Astrocyte (in vitro differentiated cells and primary cell): ENCODE results near the gene OSBPL3. TPM values are rescaled to one million over a fixed set of nuclear protein-coding genes. Genes with fewer than 3 reads are reported as not detected.
A peak's percentile ranks its signal among the peaks of the same experiment; 100 is the strongest.

Experiments
- DNase-seq: peaks from one replicate; pipeline ENCODE4 v3.0.0-alpha.2; 2010; ENCODE audit warnings: low read depth
- FAIRE-seq: peaks from 2 replicates; lab custom pipeline; 2011; peaks lifted over from hg19 to GRCh38; lab: Jason Lieb, UNC
- H2AFZ ChIP-seq: 2 replicates; pipeline ENCODE4 v1.6.0; 2012; ENCODE audit warnings: low read depth, low read length, inconsistent platforms
- H3K27ac ChIP-seq: 2 replicates; pipeline ENCODE4 v1.5.1; 2011; ENCODE audit warnings: low read depth, low read length, inconsistent platforms
- H3K27me3 ChIP-seq: 2 replicates; pipeline ENCODE4 v1.6.0; 2011; ENCODE audit warnings: low read length, inconsistent platforms; ENCODE audit not compliant: insufficient read depth
- H3K36me3 ChIP-seq: 2 replicates; pipeline ENCODE4 v1.5.1; 2011; ENCODE audit warnings: low read length, inconsistent platforms; ENCODE audit not compliant: insufficient read depth
- H3K4me1 ChIP-seq: 2 replicates; pipeline ENCODE4 v1.5.1; 2011; ENCODE audit warnings: low read length, inconsistent platforms; ENCODE audit not compliant: insufficient read depth
- H3K4me2 ChIP-seq: 2 replicates; pipeline ENCODE4 v1.6.0; 2012; ENCODE audit warnings: low read length, inconsistent platforms
- H3K4me3 ChIP-seq: 2 replicates; pipeline ENCODE4 v1.5.1; 2011; ENCODE audit warnings: low read depth, mild to moderate bottlenecking, low read length, inconsistent platforms; ENCODE audit not compliant: insufficient read depth
- H3K79me2 ChIP-seq: 2 replicates; pipeline ENCODE4 v1.6.0; 2012; ENCODE audit warnings: mild to moderate bottlenecking, low read length, inconsistent platforms; ENCODE audit not compliant: insufficient read depth
- H3K9ac ChIP-seq: 2 replicates; pipeline ENCODE4 v1.6.0; 2012; ENCODE audit warnings: mild to moderate bottlenecking, low read length, inconsistent platforms
- H3K9me3 ChIP-seq: 2 replicates; pipeline ENCODE4 v1.5.1; 2012; ENCODE audit warnings: low read depth, mild to moderate bottlenecking, low read length, inconsistent platforms; ENCODE audit not compliant: insufficient read depth
- H4K20me1 ChIP-seq: 2 replicates; pipeline ENCODE4 v1.6.0; 2012; ENCODE audit warnings: low read length, inconsistent platforms; ENCODE audit not compliant: insufficient read depth
- H3K27ac Mint-ChIP-seq: one replicate; pipeline ENCODE4 v1.8.0; 2021; ENCODE audit warnings: mild to moderate bottlenecking, mixed read lengths; ENCODE audit not compliant: unreplicated experiment
- H3K27me3 Mint-ChIP-seq: one replicate; pipeline ENCODE4 v1.8.0; 2021; ENCODE audit warnings: low read depth, mixed read lengths; ENCODE audit not compliant: unreplicated experiment
- H3K36me3 Mint-ChIP-seq: one replicate; pipeline ENCODE4 v1.8.0; 2021; ENCODE audit warnings: low read depth, mixed read lengths; ENCODE audit not compliant: unreplicated experiment
- H3K4me1 Mint-ChIP-seq: one replicate; pipeline ENCODE4 v1.8.0; 2021; ENCODE audit warnings: low read depth, mixed read lengths; ENCODE audit not compliant: unreplicated experiment
- H3K4me3 Mint-ChIP-seq: one replicate; pipeline ENCODE4 v1.8.0; 2021; ENCODE audit warnings: mild to moderate bottlenecking, moderate library complexity, mixed read lengths; ENCODE audit not compliant: unreplicated experiment
- H3K9me3 Mint-ChIP-seq: one replicate; pipeline ENCODE4 v1.8.0; 2021; ENCODE audit warnings: mild to moderate bottlenecking, mixed read lengths; ENCODE audit not compliant: unreplicated experiment
- CTCF ChIP-seq: IDR thresholded peaks from 2 replicates; pipeline ENCODE4 v1.5.1; 2011; ENCODE audit warnings: low read depth, mild to moderate bottlenecking, inconsistent platforms, low read length, moderate library complexity; ENCODE audit not compliant: insufficient read depth
- EZH2 ChIP-seq: IDR thresholded peaks from 2 replicates; pipeline ENCODE4 v1.6.1; 2012; ENCODE audit warnings: mild to moderate bottlenecking, low read length, inconsistent platforms; ENCODE audit not compliant: insufficient read depth
- total RNA-seq: library from RNA; stranded (reverse); gene quantifications from 2 replicates; pipeline ENCODE4 v1.2.1, GENCODE V29; 2021

OSBPL3 gene
- total RNA-seq, 1 donor from 2014 or later = 62.9 TPM

DNA sequence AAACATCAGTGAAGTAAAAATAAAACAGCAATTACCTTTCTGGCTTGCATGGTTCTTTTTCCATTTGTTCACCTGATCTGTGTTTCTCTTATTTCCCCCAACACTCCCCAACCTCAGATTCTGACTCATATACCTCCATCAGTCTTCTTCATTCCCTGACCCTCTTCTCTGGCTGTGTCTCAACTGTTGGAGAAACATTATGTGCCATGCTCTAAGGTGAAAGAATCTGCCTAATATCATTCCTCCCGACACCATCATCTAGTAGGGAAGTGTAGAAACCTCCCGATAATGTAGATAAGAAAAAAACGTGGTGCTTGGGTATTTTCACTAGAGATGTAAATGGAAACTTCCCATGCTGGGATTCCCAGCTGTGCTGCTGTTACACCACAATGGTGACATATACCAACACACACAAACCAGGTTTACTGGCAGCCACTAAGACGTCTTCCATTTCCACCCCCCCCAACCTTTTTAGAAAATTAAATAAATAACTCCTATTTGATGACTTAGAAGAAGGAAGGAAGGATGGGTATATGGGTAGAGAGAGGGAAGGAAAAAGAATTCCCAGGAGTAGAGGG lies 63.4 kb downstream of the OSBPL3 start:
- Mint-ChIP-seq H3K27me3 (no peaks in the 10 kb centered on the region), H3K36me3 (peaks cover 2% of the 10 kb centered on the region), H3K4me1 (peaks cover 33% of the 10 kb centered on the region), H3K27ac (peak overlapping the region; percentile 79), H3K4me3 (no peak overlapping the region), H3K9me3 (no peaks in the 10 kb centered on the region)
- Histone ChIP-seq H3K4me2 (peak overlapping the region; percentile 6), H2AFZ (no peak overlapping the region), H4K20me1 (peaks cover 8% of the 10 kb centered on the region), H3K27ac (no peak overlapping the region), H3K4me3 (no peak overlapping the region), H3K27me3 (no peaks in the 10 kb centered on the region), H3K4me1 (peaks cover 21% of the 10 kb centered on the region), H3K36me3 (no peaks in the 10 kb centered on the region), H3K79me2 (peaks cover 96% of the 10 kb centered on the region), H3K9me3 (no peaks in the 10 kb centered on the region), H3K9ac (no peak overlapping the region)
- FAIRE-seq = no peak
- TF ChIP-seq CTCF (no peak), EZH2 (no peak)
- DNase-seq = peak; percentile 47

DNA sequence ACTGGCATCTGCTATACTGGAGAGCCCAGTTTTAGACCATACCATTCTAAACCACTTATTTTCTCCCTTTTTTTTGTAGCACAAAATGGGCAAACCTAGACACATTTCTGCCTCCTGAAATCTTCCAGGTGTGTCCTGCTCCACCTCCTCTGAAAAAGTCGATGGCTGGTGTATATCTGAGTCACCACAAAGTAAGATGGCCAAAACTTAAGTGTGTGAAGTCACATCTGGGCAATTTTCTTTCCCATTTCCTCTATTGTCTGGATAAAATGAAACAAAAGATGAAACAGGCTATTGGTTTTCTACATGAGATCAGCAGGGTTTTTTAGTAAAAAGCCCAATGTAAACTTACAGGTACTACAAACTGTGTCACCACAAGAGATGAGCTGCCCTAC lies 65.5 kb downstream of the OSBPL3 start:
- no peaks in the 10 kb centered on the region for H3K9me3 ChIP-seq
- Mint-ChIP-seq H3K4me1 (peaks cover 25% of the 10 kb centered on the region), H3K27ac (no peak overlapping the region), H3K27me3 (no peaks in the 10 kb centered on the region), H3K4me3 (no peak overlapping the region), H3K9me3 (no peaks in the 10 kb centered on the region), H3K36me3 (peaks cover 5% of the 10 kb centered on the region)
- H3K4me1 ChIP-seq = peaks cover 27% of the 10 kb centered on the region
- no peak overlapping the region for H3K4me2 ChIP-seq
- H2AFZ ChIP-seq = no peak overlapping the region
- FAIRE-seq (no peak), DNase-seq (no peak)
- H4K20me1 ChIP-seq = peaks cover 13% of the 10 kb centered on the region
- TF ChIP-seq CTCF = no peak
- no peak for TF ChIP-seq EZH2
- no peak overlapping the region for H3K4me3 ChIP-seq
- peaks cover 89% of the 10 kb centered on the region for H3K79me2 ChIP-seq
- no peak overlapping the region for H3K27ac ChIP-seq
- H3K27me3 ChIP-seq = no peaks in the 10 kb centered on the region
- no peak overlapping the region for H3K9ac ChIP-seq
- H3K36me3 ChIP-seq = no peaks in the 10 kb centered on the region

GRCh38 chr7:24913801-24914464 lies 66.0 kb downstream of the OSBPL3 start:
- peaks cover 13% of the 10 kb centered on the region for H4K20me1 ChIP-seq
- no peak overlapping the region for H2AFZ ChIP-seq
- peaks cover 89% of the 10 kb centered on the region for H3K79me2 ChIP-seq
- H3K36me3 Mint-ChIP-seq = peaks cover 5% of the 10 kb centered on the region
- H3K4me3 ChIP-seq = no peak overlapping the region
- H3K4me3 Mint-ChIP-seq = no peak overlapping the region
- H3K27ac ChIP-seq = no peak overlapping the region
- FAIRE-seq (no peak), DNase-seq (no peak)
- H3K4me2 ChIP-seq = no peak overlapping the region
- peaks cover 27% of the 10 kb centered on the region for H3K4me1 ChIP-seq
- no peaks in the 10 kb centered on the region for H3K36me3 ChIP-seq
- peaks cover 25% of the 10 kb centered on the region for H3K4me1 Mint-ChIP-seq
- no peaks in the 10 kb centered on the region for H3K9me3 ChIP-seq
- H3K27ac Mint-ChIP-seq = no peak overlapping the region
- H3K9me3 Mint-ChIP-seq = no peaks in the 10 kb centered on the region
- H3K27me3 ChIP-seq = no peaks in the 10 kb centered on the region
- TF ChIP-seq EZH2 (no peak), CTCF (no peak)
- no peak overlapping the region for H3K9ac ChIP-seq
- no peaks in the 10 kb centered on the region for H3K27me3 Mint-ChIP-seq
